ENCODE measurements around the gene ADAMTS9. TPM values are rescaled to one million over a fixed set of nuclear protein-coding genes. Genes with fewer than 3 reads are reported as not detected.
A peak's percentile ranks its signal among the peaks of the same experiment; 100 is the strongest.

Gene ADAMTS9
- total RNA-seq (100 to 1,000 TPM in 1 of 10 donors, 10 to 100 TPM in 8, 1 to 10 TPM in 1; 9.7 to 102 (median 17.3) TPM), polyA plus RNA-seq (10 to 100 TPM; 22.8 to 33.4 TPM)
- long read RNA-seq, donor 1, partial matches to known transcripts: 1 of 3 reads
- long read RNA-seq, donor 1, other reads (novel, unspliced or antisense): 2 of 3 reads
- long read RNA-seq, donor 2, partial matches to known transcripts: 9 of 16 reads
- long read RNA-seq, donor 2, other reads (novel, unspliced or antisense): 6 of 16 reads
- long read RNA-seq, donor 3, full-length matches to known transcripts: 1 of 223 reads
- long read RNA-seq, donor 3, partial matches to known transcripts: 176 of 223 reads
- long read RNA-seq, donor 3, other reads (novel, unspliced or antisense): 46 of 223 reads

- DNase-seq (peak; percentile 84 to 89), ATAC-seq (peak; percentile 47 to 79 (median 62))
- peak within 1 kb of the TSS; percentile 42 to 90 (median 72) for H3K4me3 ChIP-seq
- no peaks in the 10 kb centered on the region for H3K9me3 ChIP-seq
- peaks cover 0 to 52% (median 23%) of the 10 kb centered on the region in 9 donors for H3K4me1 ChIP-seq
- H3K27me3 ChIP-seq: peaks cover 0 to 34% (median 0%) of the 10 kb centered on the region in 7 donors
- WGBS, 2 donors: 1% methylated on average over 52 to 59 of the region's 60 CpGs
- intact Hi-C loops (cut with DNase I): loop anchor here in 9 of 10 donors (1.0 to 10.0 kb wide), 14 partner anchors 124 to 727 kb away; no protein-coding TSS in a partner anchor
- H3K36me3 ChIP-seq: peaks cover 0 to 19% (median 0%) of the 10 kb centered on the region in 9 donors
- H3K27ac ChIP-seq: peak within 1 kb of the TSS; percentile 75 to 99 (median 96)
- TF ChIP-seq CTCF (IDR thresholded peaks at IDR 0.05): peak in 3 of 9 donors; percentile 17 to 23 (median 20)
Measured at GRCh38 chr3:64687781-64688604, at the start of gene ADAMTS9. Gene ADAMTS9, minus strand, starts transcription at chr3:64688000. Its CDS starts 343 bp downstream, at chr3:64687657.

- ATAC-seq (no peak), DNase-seq (no peak)
- Histone ChIP-seq H3K9me3 (peaks cover 0 to 4% (median 0%) of the 10 kb centered on the region in 11 donors), H3K27me3 (no peaks in the 10 kb centered on the region), H3K36me3 (no peaks in the 10 kb centered on the region), H3K4me3 (no peak overlapping the region), H3K27ac (no peak overlapping the region), H3K4me1 (peaks cover 6 to 23% (median 18%) of the 10 kb centered on the region in 9 donors)
- TF ChIP-seq CTCF (IDR thresholded peaks at IDR 0.05): no peak
- 79 to 82% methylated on average over 1 of the region's 1 CpG for WGBS, 2 donors
- intact Hi-C loops (cut with DNase I): no loop called here
Measured at GRCh38 chr3:64732576-64732975, 44.8 kb upstream of the ADAMTS9 start.

- WGBS, 2 donors: 62 to 63% methylated on average over 3 of the region's 3 CpGs
- peak overlapping the region in 1 of 10 donors; percentile 22 for H3K27ac ChIP-seq
- no peak for ATAC-seq
Measured at GRCh38 chr3:64730681-64731080, 42.9 kb upstream of the ADAMTS9 start.

More at GRCh38 chr3:64730681-64731080, 42.9 kb upstream of the ADAMTS9 start:
- DNase-seq: no peak
- H3K4me3 ChIP-seq: no peak overlapping the region
- no peaks in the 10 kb centered on the region for H3K36me3 ChIP-seq
- H3K4me1 ChIP-seq: peaks cover 6 to 36% (median 18%) of the 10 kb centered on the region in 9 donors
- H3K27me3 ChIP-seq: no peaks in the 10 kb centered on the region
- H3K9me3 ChIP-seq: peaks cover 0 to 4% (median 0%) of the 10 kb centered on the region in 11 donors
- intact Hi-C loops (cut with DNase I): no loop called here
- TF ChIP-seq CTCF (IDR thresholded peaks at IDR 0.05): no peak
